Measurements from ENCODE around the gene IRF5. TPM values are rescaled to one million over a fixed set of nuclear protein-coding genes. Genes with fewer than 3 reads are reported as not detected.
"Not testable (repeated sequence)": the region's sequence is repeated elsewhere in the genome, so short reads cannot be mapped to it uniquely, and the experiment has no call there.

Gene IRF5
- total RNA-seq, 1 donor from 2014 or later: 0.40 TPM

- no peak for DNase-seq (ENCODE audit: low read depth)
Observed at GRCh38 chr7:128906001-128906765, 31.5 kb upstream of the IRF5 start.

GRCh38 chr7:128906766-128907559 lies 30.8 kb upstream of the IRF5 start:
- DNase-seq (ENCODE audit: low read depth): no peak

GRCh38 chr7:128908750-128909624 lies 28.7 kb upstream of the IRF5 start:
- DNase-seq (ENCODE audit: low read depth): no peak

GRCh38 chr7:128909625-128910568 lies 27.8 kb upstream of the IRF5 start:
- no peak for DNase-seq (ENCODE audit: low read depth)

- no peak for DNase-seq (ENCODE audit: low read depth)
Observed at GRCh38 chr7:128910569-128910945, 27.2 kb upstream of the IRF5 start, which contains the start of gene KCP. Gene KCP (minus strand): TSS chr7:128910709. CDS start chr7:128910676, 33 bp downstream.

- DNase-seq (ENCODE audit: low read depth): no peak
Observed at GRCh38 chr7:128911423-128912031, 26.2 kb upstream of the IRF5 start.

- no peak for DNase-seq (ENCODE audit: low read depth)
Observed at GRCh38 chr7:128912281-128912680, 25.4 kb upstream of the IRF5 start.

- not testable (repeated sequence) for DNase-seq (ENCODE audit: low read depth)
Observed at GRCh38 chr7:128912709-128913495, 24.8 kb upstream of the IRF5 start.

GRCh38 chr7:128913870-128914565 lies 23.7 kb upstream of the IRF5 start:
- no peak for DNase-seq (ENCODE audit: low read depth)

- no peak for DNase-seq (ENCODE audit: low read depth)
Observed at GRCh38 chr7:128914566-128915151, 23.1 kb upstream of the IRF5 start.

GRCh38 chr7:128915271-128915819 lies 22.4 kb upstream of the IRF5 start:
- DNase-seq (ENCODE audit: low read depth): no peak

- DNase-seq (ENCODE audit: low read depth): no peak
Observed at GRCh38 chr7:128915841-128916642, 21.7 kb upstream of the IRF5 start.

- no peak for DNase-seq (ENCODE audit: low read depth)
Observed at GRCh38 chr7:128916643-128916915, 21.1 kb upstream of the IRF5 start.

GRCh38 chr7:128917122-128917521 lies 20.6 kb upstream of the IRF5 start:
- no peak for DNase-seq (ENCODE audit: low read depth)

- DNase-seq (ENCODE audit: low read depth): no peak
Observed at GRCh38 chr7:128918016-128918665, 19.6 kb upstream of the IRF5 start.

GRCh38 chr7:128919241-128919640 lies 18.5 kb upstream of the IRF5 start:
- no peak for DNase-seq (ENCODE audit: low read depth)
